Prostate gland (tissue), 2 donors: ENCODE measurements around the gene NSMCE4A. TPM values are rescaled to one million over a fixed set of nuclear protein-coding genes. Genes with fewer than 3 reads are reported as not detected.
"Not testable (repeated sequence)": the region's sequence is repeated elsewhere in the genome, so short reads cannot be mapped to it uniquely, and the experiment has no call there.

Experiments used
- DNase-seq: peaks from one replicate; pipeline ENCODE4 v3.0.0-alpha.2; 2019; ENCODE audit warnings: low spot score
- H3K27ac ChIP-seq, 2 donors: fragments of 200-600 bp; sonication (generic); 2 replicates each; pipeline ENCODE4 v1.5.1; 2017 to 2019
- H3K27me3 ChIP-seq: fragments of 200-600 bp; sonication (generic); replicated peaks from 2 replicates; pipeline ENCODE4 v1.5.1; 2019; ENCODE audit not compliant: insufficient read depth
- H3K36me3 ChIP-seq, 2 donors: fragments of 200-600 bp; sonication (generic); 1 replicate in 1 of 2; 2 replicates in 1 of 2; pipeline versions ENCODE4 v1.5.1 to v1.8.1; 2017 to 2019
- H3K4me1 ChIP-seq: fragments of 200-600 bp; sonication (generic); replicated peaks from 2 replicates; pipeline ENCODE4 v1.5.1; 2019
- H3K4me3 ChIP-seq, 2 donors: fragments of 200-600 bp; sonication (generic); 2 replicates each; pipeline ENCODE4 v1.5.1; 2017 to 2019
- H3K9me3 ChIP-seq: fragments of 200-600 bp; sonication (generic); 2 replicates; pipeline ENCODE4 v1.5.1; 2017
- CTCF ChIP-seq, 4 experiments: fragments of 200-600 bp in 2 of 4; fragments of 450-650 bp in 2 of 4; sonication (generic) in 2 of 4; IDR thresholded peaks; 1 replicate in 3 of 4; 2 replicates in 1 of 4; pipeline ENCODE4 v1.5.1; 2016 to 2019; ENCODE audit warnings: antibody characterized with exemption in 4 of 4, mild to moderate bottlenecking in 2 of 4, moderate library complexity in 2 of 4
- POLR2A ChIP-seq: fragments of 450-650 bp; IDR thresholded peaks from one replicate; pipeline ENCODE4 v1.6.1; 2016; ENCODE audit warnings: antibody characterized with exemption, mild to moderate bottlenecking
- POLR2AphosphoS5 ChIP-seq: sonication (generic); formaldehyde crosslinking; IDR thresholded peaks from one replicate; pipeline ENCODE4 v1.6.1; 2017; ENCODE audit warnings: antibody characterized with exemption
- WGBS: methylation state at CpG from one replicate; pipeline ENCODE4 v1.1.5; 2018; 5-methylcytosine and 5-hydroxymethylcytosine counted together
- intact Hi-C: fragments of 100-400 bp; cut with DNase I; formaldehyde crosslinking; loops from one replicate; pipeline ENCODE4 v1.14.2; 2022
- total RNA-seq, 2 donors: library from RNA; depleted of rRNA; stranded (reverse); fragments of >200 nt; gene quantifications; one replicate each; pipeline ENCODE4 v1.1.0, GENCODE V29; 2016

Gene NSMCE4A
- total RNA-seq, 2 donors from 2014 or later = 90.1 to 105 TPM

GRCh38 chr10:121981346-121981745 is 6.3 kb upstream of the NSMCE4A start:
- H3K4me1 ChIP-seq = no peaks in the 10 kb centered on the region
- H3K4me3 ChIP-seq = no peak overlapping the region
- H3K27ac ChIP-seq = no peak overlapping the region
- intact Hi-C loops = no loop called here
- no peak for TF ChIP-seq POLR2AphosphoS5
- no peaks in the 10 kb centered on the region for H3K36me3 ChIP-seq
- WGBS = 88% methylated on average over 2 of the region's 2 CpGs
- H3K27me3 ChIP-seq = no peaks in the 10 kb centered on the region
- H3K9me3 ChIP-seq = no peaks in the 10 kb centered on the region
- DNase-seq = no peak

- Histone ChIP-seq H3K27ac (no peak overlapping the region), H3K9me3 (no peaks in the 10 kb centered on the region), H3K4me3 (no peak overlapping the region), H3K27me3 (no peaks in the 10 kb centered on the region), H3K36me3 (no peaks in the 10 kb centered on the region), H3K4me1 (no peaks in the 10 kb centered on the region)
- intact Hi-C loops = loop anchor here (5.0 kb wide), 1 partner anchor 69 kb away; no protein-coding TSS in a partner anchor
- no peak for DNase-seq
- WGBS = 72% methylated on average over 22 of the region's 26 CpGs
- no peak for TF ChIP-seq POLR2A
- TF ChIP-seq POLR2AphosphoS5 = no peak
- no peak for TF ChIP-seq CTCF (IDR thresholded peaks at IDR 0.05)
Measured at GRCh38 chr10:121978511-121978910, 3.5 kb upstream of the NSMCE4A start.

GRCh38 chr10:121976607-121977006 is 1.6 kb upstream of the NSMCE4A start:
- no peak for DNase-seq
- Histone ChIP-seq H3K27me3 (no peaks in the 10 kb centered on the region), H3K4me3 (no peak overlapping the region), H3K27ac (no peak overlapping the region), H3K4me1 (no peaks in the 10 kb centered on the region), H3K9me3 (no peaks in the 10 kb centered on the region), H3K36me3 (no peaks in the 10 kb centered on the region)
- intact Hi-C loops = loop anchor here (5.0 kb wide), 1 partner anchor 71 kb away; no protein-coding TSS in a partner anchor
- WGBS = 92% methylated on average over 6 of the region's 6 CpGs
- TF ChIP-seq POLR2A (no peak), POLR2AphosphoS5 (no peak), CTCF (IDR thresholded peaks at IDR 0.05) (no peak)

- H3K27ac ChIP-seq = peak overlapping the region; percentile 99
- DNase-seq = no peak
- H3K4me3 ChIP-seq = peak overlapping the region; percentile 78 to 94
- H3K4me1 ChIP-seq = no peaks in the 10 kb centered on the region
- TF ChIP-seq CTCF (IDR thresholded peaks at IDR 0.05) (peak in 1 of 4 experiments; percentile 32), POLR2AphosphoS5 (no peak)
- no peaks in the 10 kb centered on the region for H3K9me3 ChIP-seq
- H3K36me3 ChIP-seq = no peaks in the 10 kb centered on the region
- 30% methylated on average over 21 of the region's 21 CpGs for WGBS
- intact Hi-C loops = loop anchor here (5.0 kb wide), 1 partner anchor 72 kb away; no protein-coding TSS in a partner anchor
- no peaks in the 10 kb centered on the region for H3K27me3 ChIP-seq
Measured at GRCh38 chr10:121975295-121976086, 474 bp upstream of the NSMCE4A start.

GRCh38 chr10:121974019-121974534 is 940 bp downstream of the NSMCE4A start:
- 11% methylated on average over 10 of the region's 21 CpGs for WGBS
- intact Hi-C loops = loop anchor here (5.0 kb wide), 2 partner anchors 47 to 138 kb away; partner anchors contain the start of gene ATE1
- H3K27ac ChIP-seq = peak overlapping the region; percentile 99
- peak overlapping the region; percentile 78 to 94 for H3K4me3 ChIP-seq
- no peak for DNase-seq
- no peaks in the 10 kb centered on the region for H3K27me3 ChIP-seq
- TF ChIP-seq CTCF (IDR thresholded peaks at IDR 0.05) (peak in 1 of 4 experiments; percentile 9), POLR2AphosphoS5 (no peak)
- H3K9me3 ChIP-seq = no peaks in the 10 kb centered on the region
- H3K4me1 ChIP-seq = no peaks in the 10 kb centered on the region
- no peaks in the 10 kb centered on the region for H3K36me3 ChIP-seq

- 82% methylated on average over 8 of the region's 8 CpGs for WGBS
- H3K27ac ChIP-seq, H3K9me3 ChIP-seq, DNase-seq, H3K4me1 ChIP-seq, H3K4me3 ChIP-seq, H3K36me3 ChIP-seq, intact Hi-C loops, H3K27me3 ChIP-seq: not testable (repeated sequence)
Measured at GRCh38 chr10:121969086-121969485, 5.9 kb downstream of the NSMCE4A start.
